ENCODE measurements around the gene MGAT4A.

DNA sequence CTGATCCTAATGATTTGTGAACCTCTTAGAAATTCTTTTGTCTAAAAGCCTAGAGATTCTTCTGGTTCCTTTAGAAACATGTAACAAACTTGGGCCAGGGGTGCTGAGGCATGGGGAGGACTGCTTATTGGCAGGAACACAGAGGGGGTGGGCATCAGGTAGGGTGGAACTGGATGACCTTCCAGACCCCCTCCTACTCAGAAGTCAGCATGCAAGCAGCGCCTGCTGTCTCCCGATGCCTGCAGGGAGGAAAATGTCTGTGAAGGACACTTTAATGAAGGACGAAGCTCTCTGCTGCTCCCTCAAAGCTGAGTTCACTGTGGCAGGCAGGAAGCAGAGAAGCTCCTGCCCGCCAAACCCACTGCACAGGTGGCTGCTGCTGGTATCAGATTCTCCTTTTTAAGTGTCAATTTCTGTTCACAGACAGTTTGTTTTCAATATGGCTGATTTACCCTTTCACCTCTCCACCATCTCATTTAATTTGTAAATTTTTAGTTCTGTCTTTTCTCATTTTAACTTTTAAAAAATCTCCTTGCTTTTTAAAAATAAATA, 142.0 kb downstream of the MGAT4A start:
- no peak for TF ChIP-seq CTCF (IDR thresholded peaks at IDR 0.05)
- no peak for TF ChIP-seq POLR2A (IDR thresholded peaks at IDR 0.05)
